K562 (cell line): Measurements from ENCODE around the gene OSBPL7. TPM values are rescaled to one million over a fixed set of nuclear protein-coding genes. Genes with fewer than 3 reads are reported as not detected.
A peak's percentile ranks its signal among the peaks of the same experiment; 100 is the strongest.

Experiments used
- RB1 ChIP-seq: fragments of 450-650 bp; IDR thresholded peaks from 2 replicates; pipeline ENCODE4 v1.6.1; 2017; ENCODE audit warnings: low read depth, mild to moderate bottlenecking
- SMAD4 ChIP-seq: fragments of 250-450 bp; sonication (Bioruptor Pico); conservative IDR thresholded peaks from 2 replicates; pipeline ENCODE4 v1.8.0; 2021; ENCODE audit warnings: inconsistent platforms, mild to moderate bottlenecking, moderate library complexity
- SREBF2 ChIP-seq: sonication (generic); formaldehyde crosslinking; IDR thresholded peaks from 2 replicates; pipeline ENCODE4 v1.4.0; 2020; ENCODE audit warnings: mild to moderate bottlenecking, missing genetic modification reagents
- SRF ChIP-seq, 2 experiments: fragments of 250-450, 450-650 bp in 1 of 2; sonication (Bioruptor Pico) in 1 of 2; sonication (generic) in 1 of 2; formaldehyde crosslinking; IDR thresholded peaks; 2 replicates each; pipeline versions ENCODE4 v1.5.0 to v1.5.1; 2020 to 2022; ENCODE audit warnings: mild to moderate bottlenecking in 1 of 2, missing genetic modification reagents in 1 of 2
- STAG1 ChIP-seq: sonication (generic); formaldehyde crosslinking; IDR thresholded peaks from 2 replicates; pipeline ENCODE4 v1.5.0; 2020; ENCODE audit warnings: missing genetic modification reagents, borderline replicate concordance
- TAF9B ChIP-seq: fragments of 450-650 bp; IDR thresholded peaks from 2 replicates; pipeline ENCODE4 v1.6.1; 2018; ENCODE audit warnings: mild to moderate bottlenecking; ENCODE audit not compliant: partially characterized antibody
- TEAD4 ChIP-seq, 2 experiments: sonication (generic) in 1 of 2; formaldehyde crosslinking in 1 of 2; IDR thresholded peaks; 2 replicates each; pipeline versions ENCODE4 v1.6.1 to v1.8.0; 2012 to 2022; ENCODE audit warnings: borderline replicate concordance in 1 of 2, inconsistent platforms in 1 of 2, low read length in 1 of 2, mild to moderate bottlenecking in 1 of 2, missing genetic modification reagents in 1 of 2
- TRIM25 ChIP-seq: fragments of 450-650 bp; IDR thresholded peaks from 2 replicates; pipeline ENCODE4 v1.7.0; 2016; ENCODE audit warnings: borderline replicate concordance
- UBTF ChIP-seq, 2 experiments: IDR thresholded peaks; 2 replicates each; pipeline ENCODE4 v1.6.1; 2012; ENCODE audit warnings: improper control_type of control experiment in 2 of 2, low read depth in 2 of 2, low read length in 2 of 2, borderline replicate concordance in 1 of 2
- USF2 ChIP-seq: sonication (generic); formaldehyde crosslinking; IDR thresholded peaks from 2 replicates; pipeline ENCODE4 v1.5.0; 2020; ENCODE audit warnings: missing genetic modification reagents
- ZBTB11 ChIP-seq, 3 experiments: fragments of 200-800 bp in 1 of 3; fragments of 250-450 bp in 1 of 3; fragments of 450-650 bp in 1 of 3; sonication (Bioruptor Pico) in 1 of 3; sonication (Bioruptor generic) in 1 of 3; formaldehyde crosslinking in 1 of 3; IDR thresholded peaks; 2 replicates each; pipeline versions ENCODE4 v1.6.1 to v1.8.0; 2016 to 2022; ENCODE audit warnings: mild to moderate bottlenecking in 2 of 3, missing genetic modification characterization in 2 of 3, missing compliant biosample characterization in 1 of 3, moderate library complexity in 1 of 3
- ZBTB8A ChIP-seq: fragments of 450-650 bp; IDR thresholded peaks from 2 replicates; pipeline ENCODE4 v1.6.1; 2018; ENCODE audit warnings: mild to moderate bottlenecking, moderate library complexity; ENCODE audit not compliant: partially characterized antibody
- ZNF589 ChIP-seq: fragments of 200-800 bp; sonication (Bioruptor generic); IDR thresholded peaks from 2 replicates; pipeline ENCODE4 v1.6.1; 2016; ENCODE audit warnings: low read depth, missing genetic modification characterization, missing compliant biosample characterization
- ZSCAN29 ChIP-seq: fragments of 450-650 bp; IDR thresholded peaks from 2 replicates; pipeline ENCODE4 v1.6.1; 2017
- polyA plus RNA-seq, 8 experiments: library from polyadenylated mRNA; depleted of rRNA in 4 of 8; stranded (reverse) in 5 of 8; unstranded in 3 of 8; fragments of >200 nt; fragmentation: Nextera tagmentation in 2 of 8; fragmentation: Illumina TruSeq in 1 of 8; extraction: Ambion mirVana in 2 of 8; extraction: Trizol in 1 of 8; gene quantifications; 2 replicates each; pipeline versions ENCODE4 v1.2.1 to v1.2.3, GENCODE V29; 2011 to 2014; ENCODE audit warnings: inconsistent platforms in 1 of 8, missing spikeins in 1 of 8
- total RNA-seq, 7 experiments: library from RNA; depleted of rRNA in 6 of 7; stranded (reverse); fragments of >200 nt in 6 of 7; fragmentation: Illumina TruSeq in 2 of 7; extraction: Trizol in 2 of 7; gene quantifications; 2 replicates each; pipeline versions ENCODE4 v1.2.1 to v1.2.3, GENCODE V29; 2011 to 2021; ENCODE audit warnings: low replicate concordance in 1 of 7

OSBPL7 gene
- total and polyA plus RNA-seq, 9 of the 15 experiments (the other 6 are each of a cell fraction or from before 2014, with no cell fraction given) = 0.32 to 11.9 (median 5.8) TPM

GRCh38 chr17:47789611-47790561 lies 31.7 kb downstream of the OSBPL7 start (continued):
- TF ChIP-seq TRIM25 (no peak), UBTF (IDR thresholded peaks at IDR 0.05; ENCODE audit: borderline replicate concordance in 1 of 2, low read depth in 2 of 2, low read length in 2 of 2) (peak; percentile 39 to 86; a peak in 1 of 4 replicates), TEAD4 (IDR thresholded peaks at IDR 0.05; ENCODE audit: low read length) (no peak), TEAD4 (CRISPR knock-in tag; IDR thresholded peaks at IDR 0.05; ENCODE audit: borderline replicate concordance) (0 out of 2 replicates have a peak, but pooled peaks have one; percentile 21), SRF (CRISPR knock-in tag; IDR thresholded peaks at IDR 0.05) (no peak), ZBTB11 (CRISPR knock-in tag; IDR thresholded peaks at IDR 0.05) (no peak), STAG1 (CRISPR knock-in tag) (peak; percentile 75; the same call in 1 of the 2 replicates), TAF9B (no peak), ZSCAN29 (no peak), RB1 (0 out of 2 replicates have a peak, but pooled peaks have one; percentile 35), USF2 (CRISPR knock-in tag) (peak; percentile 24; the same call in 1 of the 2 replicates), SREBF2 (CRISPR knock-in tag) (no peak), ZBTB8A (no peak), SMAD4 (CRISPR knock-in tag) (no peak), ZNF589 (CRISPR knock-in tag) (no peak)
